ENCODE measurements around the gene NFATC2. TPM values are rescaled to one million over a fixed set of nuclear protein-coding genes. Genes with fewer than 3 reads are reported as not detected.
"Not testable (repeated sequence)": the region's sequence is repeated elsewhere in the genome, so short reads cannot be mapped to it uniquely, and the experiment has no call there.

The NFATC2 gene
- total and polyA plus RNA-seq, 2 of the 8 experiments (the other 6 are each of a cell fraction or from before 2014, with no cell fraction given) = 0.27 to 0.91 TPM

DNA sequence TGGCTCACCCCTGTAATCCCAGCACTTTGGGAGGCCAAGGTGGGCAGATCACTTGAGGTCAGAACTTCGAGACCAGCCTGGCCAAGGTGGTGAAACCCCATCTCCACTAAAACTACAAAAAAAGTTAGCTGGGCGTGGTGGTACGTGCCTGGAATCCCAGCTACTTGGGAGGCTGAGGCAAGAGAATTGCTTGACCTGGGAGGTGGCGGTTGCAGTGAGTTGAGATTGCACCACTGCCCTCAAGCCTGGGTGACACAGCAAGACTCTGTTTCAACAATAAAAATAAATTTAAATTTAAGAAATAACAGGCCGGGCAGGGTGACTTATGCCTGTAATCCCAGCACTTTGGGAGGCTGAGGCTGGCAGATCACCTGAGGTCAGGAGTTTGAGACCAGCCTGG, 80.7 kb downstream of the NFATC2 start:
- H3K4me3 ChIP-seq (ENCODE audit: extremely low read depth in 1 of 4, insufficient read depth in 2 of 4, low read depth in 3 of 4, low read length in 4 of 4); H4K5ac ChIP-seq (ENCODE audit: insufficient read length, low read depth, low read length); H3K79me1 ChIP-seq (ENCODE audit: low read depth, low read length); POLR2A ChIA-PET (ENCODE audit: partially characterized antibody); H3K79me2 ChIP-seq (ENCODE audit: control insufficient read depth in 1 of 2, insufficient read depth in 2 of 2, low read length in 2 of 2); H3K9ac ChIP-seq (replicated peaks in 1 of 4; ENCODE audit: extremely low read depth in 1 of 4, low read depth in 3 of 4, low read length in 3 of 4); FAIRE-seq; H3K4me1 ChIP-seq (replicated peaks in 1 of 4; ENCODE audit: control insufficient read depth in 3 of 4, insufficient read depth in 4 of 4, low read length in 3 of 4); H3K14ac ChIP-seq (ENCODE audit: insufficient read length); H3K27ac ChIP-seq (ENCODE audit: low read depth, low read length); H3K9me3 ChIP-seq (ENCODE audit: insufficient read depth in 2 of 2, low read depth in 1 of 2, low read length in 1 of 2); H2AK5ac ChIP-seq (ENCODE audit: low read depth, low read length); H3K36me3 ChIP-seq (ENCODE audit: control insufficient read depth in 2 of 4, insufficient read depth in 4 of 4, low read length in 3 of 4); H2BK5ac ChIP-seq (ENCODE audit: low read depth, low read length); H3K4me2 ChIP-seq (ENCODE audit: insufficient read depth in 1 of 2, low read depth in 2 of 2, low read length in 2 of 2); H3K23ac ChIP-seq (ENCODE audit: insufficient read length); H3K23me2 ChIP-seq (ENCODE audit: low read depth, low read length); H4K20me1 ChIP-seq (replicated peaks in 1 of 2; ENCODE audit: control insufficient read depth in 1 of 2, insufficient read depth in 2 of 2, low read length in 2 of 2); H3K56ac ChIP-seq (replicated peaks; ENCODE audit: insufficient read length, low read depth, low read length); H2BK12ac ChIP-seq (ENCODE audit: low read depth, low read length); DNase-seq (ENCODE audit: low read depth in 1 of 2, low spot score in 2 of 2); H2BK15ac ChIP-seq (ENCODE audit: low read length); H3K27me3 ChIP-seq (replicated peaks in 1 of 4; ENCODE audit: control insufficient read depth in 3 of 4, extremely low read depth in 1 of 4, insufficient read depth in 3 of 4, low read length in 3 of 4); H3K4ac ChIP-seq (replicated peaks; ENCODE audit: insufficient read length, low read depth, low read length); H2BK20ac ChIP-seq (ENCODE audit: low read length); H2AFZ ChIP-seq (ENCODE audit: low read length); H4K8ac ChIP-seq (ENCODE audit: extremely low read depth, insufficient read depth, low read length); H4K91ac ChIP-seq (replicated peaks; ENCODE audit: insufficient read length, low read length); H2BK120ac ChIP-seq (replicated peaks; ENCODE audit: low read depth, low read length); H3K18ac ChIP-seq (ENCODE audit: extremely low read depth, low read length): not testable (repeated sequence)
- 95% methylated on average over 5 of the region's 5 CpGs; no CpG with 5 or more reads in 1 of the 2 experiments for WGBS, 2 experiments (ENCODE audit: extremely low coverage in 1 of 2, insufficient coverage in 1 of 2, insufficient read length in 1 of 2, insufficient replicate concordance in 2 of 2, low coverage in 1 of 2, low lambda C conversion rate in 2 of 2, missing lambda C conversion rate in 1 of 2)
- CTCF ChIA-PET (ENCODE audit: partially characterized antibody) = interaction anchor here (0.9 to 1.5 kb wide), 3 partner anchors 11 to 133 kb away, joined by 3 read pairs; no protein-coding TSS in a partner anchor
